Keratinocyte (primary cell): ENCODE measurements around the gene UNG.

ENCODE experiments used
- EZH2 ChIP-seq: IDR thresholded peaks from one replicate; pipeline ENCODE4 v1.6.1; 2012; ENCODE audit warnings: inconsistent platforms, mild to moderate bottlenecking, low read length, moderate library complexity
- TF ChIP-seq, protein P1 (sequence below), 3 experiments: IDR thresholded peaks in 1 of 3; conservative IDR thresholded peaks in 1 of 3; optimal IDR thresholded peaks in 1 of 3; 2 replicates in 2 of 3; 3 replicates in 1 of 3; pipeline versions ENCODE3 to v1.5.1; 2011; ENCODE audit warnings: low read length in 3 of 3, mild to moderate bottlenecking in 3 of 3, moderate library complexity in 2 of 3, control low read depth in 1 of 3, inconsistent platforms in 1 of 3; ENCODE audit not compliant: insufficient read depth in 2 of 3; ENCODE audit errors: extremely low read depth in 1 of 3

DNA sequence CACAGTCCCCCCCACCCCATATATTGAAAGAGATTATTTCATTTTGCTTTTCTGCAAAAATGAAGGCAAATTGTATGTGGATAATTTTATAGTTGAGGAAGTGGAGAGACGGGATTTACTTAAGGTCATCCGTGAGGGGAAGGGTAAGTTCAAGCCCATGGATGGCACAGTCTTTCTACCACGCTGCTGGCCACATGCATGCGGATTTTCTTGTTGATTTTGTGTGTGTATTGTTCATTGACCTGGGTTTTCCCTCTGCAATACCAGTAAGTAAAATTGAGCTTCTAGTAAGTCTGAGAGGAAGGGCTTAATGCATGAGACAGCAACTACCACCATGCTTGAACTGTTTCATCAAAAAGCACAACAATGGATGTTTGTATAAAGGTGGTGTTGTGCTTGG is 54.1 kb downstream of the UNG start:
- TF ChIP-seq, protein P1, sequence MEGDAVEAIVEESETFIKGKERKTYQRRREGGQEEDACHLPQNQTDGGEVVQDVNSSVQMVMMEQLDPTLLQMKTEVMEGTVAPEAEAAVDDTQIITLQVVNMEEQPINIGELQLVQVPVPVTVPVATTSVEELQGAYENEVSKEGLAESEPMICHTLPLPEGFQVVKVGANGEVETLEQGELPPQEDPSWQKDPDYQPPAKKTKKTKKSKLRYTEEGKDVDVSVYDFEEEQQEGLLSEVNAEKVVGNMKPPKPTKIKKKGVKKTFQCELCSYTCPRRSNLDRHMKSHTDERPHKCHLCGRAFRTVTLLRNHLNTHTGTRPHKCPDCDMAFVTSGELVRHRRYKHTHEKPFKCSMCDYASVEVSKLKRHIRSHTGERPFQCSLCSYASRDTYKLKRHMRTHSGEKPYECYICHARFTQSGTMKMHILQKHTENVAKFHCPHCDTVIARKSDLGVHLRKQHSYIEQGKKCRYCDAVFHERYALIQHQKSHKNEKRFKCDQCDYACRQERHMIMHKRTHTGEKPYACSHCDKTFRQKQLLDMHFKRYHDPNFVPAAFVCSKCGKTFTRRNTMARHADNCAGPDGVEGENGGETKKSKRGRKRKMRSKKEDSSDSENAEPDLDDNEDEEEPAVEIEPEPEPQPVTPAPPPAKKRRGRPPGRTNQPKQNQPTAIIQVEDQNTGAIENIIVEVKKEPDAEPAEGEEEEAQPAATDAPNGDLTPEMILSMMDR (optimal IDR thresholded peaks at IDR 0.05 in 1 of 3, IDR thresholded peaks at IDR 0.05 in 1 of 3, conservative IDR thresholded peaks at IDR 0.05 in 1 of 3; ENCODE audit: extremely low read depth in 1 of 3, insufficient read depth in 2 of 3, low read length in 3 of 3), result no peak
- no peak for TF ChIP-seq EZH2
